Suprapubic skin (tissue), 4 donors: ENCODE data around the gene CREB3L1. TPM values are rescaled to one million over a fixed set of nuclear protein-coding genes. Genes with fewer than 3 reads are reported as not detected.
A peak's percentile ranks its signal among the peaks of the same experiment; 100 is the strongest.

ENCODE experiments used
- DNase-seq, 2 donors: peaks; one replicate each; pipeline ENCODE4 v3.0.0-alpha.2; 2019; ENCODE audit warnings: low spot score in 2 of 2
- H3K27ac ChIP-seq: fragments of 200-600 bp; sonication (generic); one replicate; pipeline ENCODE4 v1.5.1; 2019
- H3K27me3 ChIP-seq: fragments of 200-600 bp; sonication (generic); one replicate; pipeline ENCODE4 v1.5.1; 2019
- H3K36me3 ChIP-seq: fragments of 200-600 bp; sonication (generic); one replicate; pipeline ENCODE4 v1.5.1; 2019
- H3K4me1 ChIP-seq: fragments of 200-600 bp; sonication (generic); one replicate; pipeline ENCODE4 v1.5.1; 2019
- H3K4me3 ChIP-seq: fragments of 200-600 bp; sonication (generic); one replicate; pipeline ENCODE4 v1.5.1; 2019; ENCODE audit warnings: mild to moderate bottlenecking
- H3K9me3 ChIP-seq: fragments of 200-600 bp; sonication (generic); one replicate; pipeline ENCODE4 v1.5.1; 2019
- CTCF ChIP-seq, 2 donors: fragments of 200-600 bp in 1 of 2; fragments of 450-650 bp in 1 of 2; sonication (generic) in 1 of 2; IDR thresholded peaks; one replicate each; pipeline ENCODE4 v1.5.1; 2016 to 2019; ENCODE audit warnings: antibody characterized with exemption in 2 of 2, mild to moderate bottlenecking in 1 of 2, moderate library complexity in 1 of 2
- EP300 ChIP-seq: sonication (generic); formaldehyde crosslinking; IDR thresholded peaks from one replicate; pipeline ENCODE4 v1.6.1; 2017; ENCODE audit warnings: antibody characterized with exemption
- POLR2A ChIP-seq, 2 donors: fragments of 450-650 bp; IDR thresholded peaks; one replicate each; pipeline ENCODE4 v1.6.1; 2017; ENCODE audit warnings: antibody characterized with exemption in 2 of 2, mild to moderate bottlenecking in 2 of 2, moderate library complexity in 2 of 2
- POLR2AphosphoS5 ChIP-seq, 3 donors: sonication (generic); formaldehyde crosslinking; IDR thresholded peaks; one replicate each; pipeline ENCODE4 v1.6.1; 2017; ENCODE audit warnings: antibody characterized with exemption in 3 of 3
- WGBS: methylation state at CpG from one replicate; pipeline ENCODE4 v1.1.5; 2018; 5-methylcytosine and 5-hydroxymethylcytosine counted together
- total RNA-seq, 4 donors: library from RNA; depleted of rRNA; stranded (reverse); fragments of >200 nt; gene quantifications; one replicate each; pipeline ENCODE4 v1.1.0, GENCODE V29; 2016

CREB3L1 gene
- total RNA-seq, 4 donors from 2014 or later = 0.79 to 2.3 (median 1.5) TPM

- DNase-seq = no peak
- TF ChIP-seq POLR2A (IDR thresholded peaks at IDR 0.05) = no peak
- TF ChIP-seq CTCF (IDR thresholded peaks at IDR 0.05) = no peak
- no peak for TF ChIP-seq EP300
- TF ChIP-seq POLR2AphosphoS5 (IDR thresholded peaks at IDR 0.05) = no peak
- Histone ChIP-seq H3K4me1 (peaks cover 15% of the 10 kb centered on the region), H3K27ac (no peak overlapping the region), H3K9me3 (no peaks in the 10 kb centered on the region), H3K27me3 (no peaks in the 10 kb centered on the region), H3K4me3 (no peak overlapping the region), H3K36me3 (no peaks in the 10 kb centered on the region)
- 87% methylated on average over 3 of the region's 3 CpGs for WGBS
Observed at GRCh38 chr11:46307369-46307768, 29.9 kb downstream of the CREB3L1 start.

GRCh38 chr11:46307785-46308341 is 30.4 kb downstream of the CREB3L1 start:
- 24% methylated on average over 2 of the region's 14 CpGs for WGBS
- peaks cover 15% of the 10 kb centered on the region for H3K4me1 ChIP-seq
- no peak for DNase-seq
- no peak for TF ChIP-seq POLR2A (IDR thresholded peaks at IDR 0.05)
- TF ChIP-seq EP300 = no peak
- TF ChIP-seq POLR2AphosphoS5 (IDR thresholded peaks at IDR 0.05) = no peak
- TF ChIP-seq CTCF (IDR thresholded peaks at IDR 0.05) = no peak
- H3K4me3 ChIP-seq = no peak overlapping the region
- H3K27me3 ChIP-seq = no peaks in the 10 kb centered on the region
- no peaks in the 10 kb centered on the region for H3K36me3 ChIP-seq
- H3K9me3 ChIP-seq = no peaks in the 10 kb centered on the region
- H3K27ac ChIP-seq = no peak overlapping the region

GRCh38 chr11:46308631-46309419 is 31.4 kb downstream of the CREB3L1 start:
- Histone ChIP-seq H3K4me3 (no peak overlapping the region), H3K36me3 (no peaks in the 10 kb centered on the region), H3K9me3 (no peaks in the 10 kb centered on the region), H3K27ac (no peak overlapping the region), H3K4me1 (peaks cover 15% of the 10 kb centered on the region), H3K27me3 (no peaks in the 10 kb centered on the region)
- DNase-seq = peak in 1 of 2 donors; percentile 91
- WGBS = 17% methylated on average over 12 of the region's 12 CpGs
- TF ChIP-seq CTCF (IDR thresholded peaks at IDR 0.05) (peak; percentile 66 to 85), POLR2AphosphoS5 (IDR thresholded peaks at IDR 0.05) (no peak)

- DNase-seq = no peak
- no peaks in the 10 kb centered on the region for H3K27me3 ChIP-seq
- H3K4me3 ChIP-seq = no peak overlapping the region
- WGBS = 54% methylated on average over 4 of the region's 4 CpGs
- no peaks in the 10 kb centered on the region for H3K9me3 ChIP-seq
- no peak overlapping the region for H3K27ac ChIP-seq
- peaks cover 15% of the 10 kb centered on the region for H3K4me1 ChIP-seq
- TF ChIP-seq POLR2AphosphoS5 (IDR thresholded peaks at IDR 0.05) = no peak
- TF ChIP-seq POLR2A (IDR thresholded peaks at IDR 0.05) = no peak
- no peak for TF ChIP-seq EP300
- TF ChIP-seq CTCF (IDR thresholded peaks at IDR 0.05) = no peak
- no peaks in the 10 kb centered on the region for H3K36me3 ChIP-seq
Observed at GRCh38 chr11:46309814-46310259, 32.4 kb downstream of the CREB3L1 start.

- peak in 1 of 2 donors; percentile 84 for DNase-seq
Observed at GRCh38 chr11:46315033-46315738, 37.7 kb downstream of the CREB3L1 start.

More at GRCh38 chr11:46315033-46315738, 37.7 kb downstream of the CREB3L1 start:
- Histone ChIP-seq H3K27ac (no peak overlapping the region), H3K4me1 (no peaks in the 10 kb centered on the region), H3K27me3 (no peaks in the 10 kb centered on the region), H3K9me3 (no peaks in the 10 kb centered on the region), H3K36me3 (peaks cover 4% of the 10 kb centered on the region), H3K4me3 (no peak overlapping the region)
- TF ChIP-seq CTCF (IDR thresholded peaks at IDR 0.05) = peak; percentile 69 to 91
- no peak for TF ChIP-seq POLR2AphosphoS5 (IDR thresholded peaks at IDR 0.05)
- WGBS = 49% methylated on average over 16 of the region's 16 CpGs
